Effector memory CD8-positive, alpha-beta T cell (primary cell): Measurements from ENCODE around the gene MTCH1.

Experiments used
- ATAC-seq: fragments of 150-1000 bp; cut with Tn5 transposase; replicated peaks from 2 replicates; pipeline ENCODE4 v1.10.0; 2021; ENCODE audit warnings: mild to moderate bottlenecking, moderate library complexity
- DNase-seq, 3 experiments: peaks; one replicate each; pipeline ENCODE4 v3.0.0; 2021
- H3K27ac Mint-ChIP-seq, 2 donors: one replicate each; pipeline ENCODE4 v1.8.0; 2022; ENCODE audit warnings: mild to moderate bottlenecking in 2 of 2, mixed read lengths in 2 of 2, moderate library complexity in 2 of 2
- H3K27me3 Mint-ChIP-seq, 2 donors: one replicate each; pipeline ENCODE4 v1.8.0; 2022; ENCODE audit warnings: mixed read lengths in 2 of 2
- H3K36me3 Mint-ChIP-seq: one replicate; pipeline ENCODE4 v1.8.0; 2022; ENCODE audit warnings: mild to moderate bottlenecking, moderate library complexity, mixed read lengths; ENCODE audit not compliant: insufficient read depth
- H3K4me1 Mint-ChIP-seq, 2 donors: one replicate each; pipeline ENCODE4 v1.8.0; 2022; ENCODE audit warnings: low read depth in 2 of 2, mixed read lengths in 2 of 2
- H3K4me3 Mint-ChIP-seq, 2 donors: one replicate each; pipeline ENCODE4 v1.8.0; 2022; ENCODE audit warnings: mild to moderate bottlenecking in 2 of 2, mixed read lengths in 2 of 2, moderate library complexity in 2 of 2
- H3K9me3 Mint-ChIP-seq, 2 donors: one replicate each; pipeline ENCODE4 v1.8.0; 2022; ENCODE audit warnings: mixed read lengths in 2 of 2

The MTCH1 gene

DNA sequence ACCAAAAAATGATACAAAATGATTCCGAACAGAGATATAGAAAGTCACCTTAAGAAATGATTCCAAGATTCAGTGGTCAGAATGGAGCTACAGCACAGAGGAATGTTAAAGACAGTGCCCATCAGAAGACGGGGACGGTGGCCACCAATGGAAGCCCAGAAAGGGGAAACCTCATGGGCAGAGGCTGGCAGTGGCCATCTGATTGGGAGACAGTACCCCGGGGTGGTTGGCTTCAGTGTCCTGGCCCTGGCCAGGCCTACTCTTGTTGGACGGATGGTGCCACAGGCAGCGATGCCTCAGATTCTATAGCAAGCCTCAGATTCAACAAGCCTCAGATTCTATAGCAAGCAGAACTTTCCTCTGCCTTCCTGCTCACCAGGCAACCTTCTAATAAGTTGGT lies 48.1 kb downstream of the MTCH1 start:
- Mint-ChIP-seq H3K36me3 (peaks cover 2% of the 10 kb centered on the region), H3K9me3 (no peaks in the 10 kb centered on the region), H3K4me1 (no peaks in the 10 kb centered on the region), H3K27me3 (peaks cover 23 to 27% of the 10 kb centered on the region in 2 donors), H3K4me3 (no peak overlapping the region), H3K27ac (no peak overlapping the region)
- ATAC-seq (no peak), DNase-seq (no peak)

GRCh38 chr6:36936824-36937223 lies 49.2 kb downstream of the MTCH1 start:
- H3K4me3 Mint-ChIP-seq: no peak overlapping the region
- no peak for DNase-seq
- peaks cover 23 to 27% of the 10 kb centered on the region in 2 donors for H3K27me3 Mint-ChIP-seq
- no peaks in the 10 kb centered on the region for H3K4me1 Mint-ChIP-seq
- H3K9me3 Mint-ChIP-seq: no peaks in the 10 kb centered on the region
- no peak overlapping the region for H3K27ac Mint-ChIP-seq
- no peak for ATAC-seq
- peaks cover 2% of the 10 kb centered on the region for H3K36me3 Mint-ChIP-seq

- ATAC-seq (no peak), DNase-seq (no peak)
- Mint-ChIP-seq H3K27me3 (peaks cover 18 to 19% of the 10 kb centered on the region in 2 donors), H3K4me1 (no peaks in the 10 kb centered on the region), H3K9me3 (no peaks in the 10 kb centered on the region), H3K36me3 (peaks cover 2% of the 10 kb centered on the region), H3K4me3 (no peak overlapping the region), H3K27ac (no peak overlapping the region)
These were observed 51.1 kb downstream of the MTCH1 start for GRCh38 chr6:36934901-36935300.

- ATAC-seq (no peak), DNase-seq (no peak)
- no peak overlapping the region for H3K27ac Mint-ChIP-seq
- H3K4me3 Mint-ChIP-seq: no peak overlapping the region
- no peaks in the 10 kb centered on the region for H3K9me3 Mint-ChIP-seq
- H3K4me1 Mint-ChIP-seq: no peaks in the 10 kb centered on the region
- H3K36me3 Mint-ChIP-seq: peaks cover 5% of the 10 kb centered on the region
- H3K27me3 Mint-ChIP-seq: peaks cover 7 to 11% of the 10 kb centered on the region in 2 donors
These were observed 52.5 kb downstream of the MTCH1 start for GRCh38 chr6:36933519-36933918.

DNA sequence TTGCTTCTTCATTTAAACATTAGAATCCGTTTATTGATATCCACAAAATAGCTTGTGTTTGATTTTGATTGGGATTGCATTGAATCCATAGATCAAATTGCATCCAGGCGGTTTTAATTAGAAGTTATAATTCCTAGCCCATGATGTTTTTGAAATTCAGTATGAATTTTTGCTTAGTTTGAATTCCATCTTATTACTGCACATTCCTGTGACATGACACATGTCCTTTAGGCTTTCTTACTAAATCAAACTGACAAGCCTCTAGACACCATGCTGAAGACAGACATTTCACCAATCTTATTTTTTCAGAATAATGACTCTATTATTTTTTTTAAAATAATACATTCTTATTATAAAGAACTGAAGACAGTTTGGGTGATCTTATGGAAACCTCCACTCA lies 52.9 kb downstream of the MTCH1 start:
- Mint-ChIP-seq H3K36me3 (peaks cover 8% of the 10 kb centered on the region), H3K9me3 (no peaks in the 10 kb centered on the region), H3K4me1 (no peaks in the 10 kb centered on the region), H3K4me3 (no peak overlapping the region), H3K27ac (no peak overlapping the region), H3K27me3 (peaks cover 7 to 11% of the 10 kb centered on the region in 2 donors)
- no peak for ATAC-seq
- DNase-seq: no peak

DNA sequence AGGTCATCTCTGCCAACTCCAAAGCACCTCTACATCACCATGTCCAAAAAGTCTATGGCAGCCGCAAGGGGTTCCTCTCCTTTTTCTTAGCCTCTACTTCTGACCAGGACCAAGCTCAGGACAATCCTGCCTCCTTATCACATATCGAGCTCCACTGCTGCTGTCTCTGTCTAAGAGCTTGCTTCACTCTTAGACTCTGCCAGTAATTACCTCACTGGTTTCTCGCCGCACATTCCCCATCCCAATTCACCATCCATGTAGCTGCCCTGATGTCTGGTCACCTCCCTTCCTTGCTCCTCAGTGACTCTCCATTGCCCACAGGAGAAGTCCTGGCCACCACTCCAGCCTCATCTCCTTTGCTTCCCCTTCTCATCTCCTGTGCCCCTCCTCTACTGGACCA lies 55.5 kb downstream of the MTCH1 start:
- Mint-ChIP-seq H3K4me3 (no peak overlapping the region), H3K36me3 (peaks cover 12% of the 10 kb centered on the region), H3K27me3 (no peaks in the 10 kb centered on the region), H3K4me1 (no peaks in the 10 kb centered on the region), H3K27ac (peak overlapping the region in 1 of 2 donors; percentile 18), H3K9me3 (no peaks in the 10 kb centered on the region)
- ATAC-seq: no peak
- no peak for DNase-seq

DNA sequence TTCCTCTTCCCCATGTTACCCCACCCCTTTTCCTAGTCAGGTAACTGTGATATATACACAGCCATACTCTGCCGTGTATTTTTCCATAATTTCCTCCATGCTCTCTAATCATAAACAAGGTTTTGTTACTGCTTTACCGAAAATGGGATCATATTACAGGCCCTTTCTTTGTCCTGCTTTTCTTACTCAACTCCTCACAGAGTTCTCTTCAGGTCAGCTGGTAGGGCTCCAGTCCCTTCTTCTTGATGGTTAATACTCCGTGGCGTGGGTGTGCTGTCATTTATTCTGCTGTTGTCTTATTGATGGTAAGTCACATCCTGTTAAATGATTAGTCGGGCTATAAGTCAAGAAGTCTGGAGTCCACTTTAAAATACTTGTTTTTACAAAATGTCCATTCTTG lies 56.4 kb downstream of the MTCH1 start:
- Mint-ChIP-seq H3K9me3 (no peaks in the 10 kb centered on the region), H3K27me3 (no peaks in the 10 kb centered on the region), H3K4me1 (no peaks in the 10 kb centered on the region), H3K36me3 (peaks cover 12% of the 10 kb centered on the region), H3K4me3 (no peak overlapping the region), H3K27ac (no peak overlapping the region)
- DNase-seq (no peak), ATAC-seq (no peak)

- DNase-seq: no peak
- Mint-ChIP-seq H3K9me3 (no peaks in the 10 kb centered on the region), H3K4me3 (no peak overlapping the region), H3K36me3 (peaks cover 12% of the 10 kb centered on the region), H3K27ac (peak overlapping the region in 1 of 2 donors; percentile 5), H3K4me1 (no peaks in the 10 kb centered on the region), H3K27me3 (no peaks in the 10 kb centered on the region)
- ATAC-seq: no peak
These were observed 56.8 kb downstream of the MTCH1 start for GRCh38 chr6:36929152-36929551.

- Mint-ChIP-seq H3K4me3 (no peak overlapping the region), H3K27me3 (no peaks in the 10 kb centered on the region), H3K36me3 (peaks cover 12% of the 10 kb centered on the region)
These were observed 57.5 kb downstream of the MTCH1 start for GRCh38 chr6:36928547-36928918.

DNA sequence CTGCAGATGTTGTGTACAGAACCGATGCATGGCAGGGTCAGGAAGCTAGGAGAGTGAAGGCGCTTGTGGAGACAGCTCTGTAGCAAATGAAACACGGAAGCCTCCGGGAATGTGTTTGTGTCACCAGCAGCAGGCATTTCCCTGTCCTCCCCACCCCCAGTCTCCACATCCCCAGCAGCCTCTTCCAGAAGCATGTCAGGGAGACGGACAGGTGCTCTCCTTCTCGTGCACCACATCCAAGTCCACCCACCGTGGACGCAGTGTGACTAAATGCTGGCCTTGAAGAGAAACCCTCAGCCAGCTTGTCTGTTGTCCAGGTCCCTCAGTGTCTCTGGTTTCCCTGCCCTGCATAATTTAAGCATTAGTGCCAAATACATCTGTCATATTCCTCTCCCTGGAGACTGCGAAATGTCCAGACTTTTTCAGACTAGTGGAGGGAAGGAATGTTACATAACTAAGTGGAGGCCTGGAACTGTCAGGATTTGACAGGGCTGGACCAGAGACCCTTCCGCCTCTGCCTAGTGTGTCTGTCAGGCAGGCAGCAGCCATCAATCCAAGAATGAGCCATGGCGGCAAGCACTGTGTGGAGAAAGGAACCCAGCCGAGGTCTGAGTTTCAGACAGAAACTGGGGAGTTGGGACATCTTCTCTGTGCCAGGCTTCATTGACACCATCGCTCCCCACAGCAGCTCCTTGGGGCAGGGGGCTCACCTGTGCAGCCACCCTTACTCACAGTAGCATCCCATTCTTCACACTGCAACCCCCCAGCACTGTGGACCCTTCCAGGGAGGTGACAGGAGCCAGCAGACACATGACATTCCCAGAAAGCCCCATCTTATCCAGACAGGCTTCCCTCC lies 58.1 kb downstream of the MTCH1 start:
- peak overlapping the region; percentile 5 to 73 for H3K27ac Mint-ChIP-seq
- peaks cover 12% of the 10 kb centered on the region for H3K36me3 Mint-ChIP-seq
- DNase-seq: no peak
- ATAC-seq: no peak
- H3K9me3 Mint-ChIP-seq: no peaks in the 10 kb centered on the region
- H3K4me3 Mint-ChIP-seq: no peak overlapping the region
- no peaks in the 10 kb centered on the region for H3K27me3 Mint-ChIP-seq
- no peaks in the 10 kb centered on the region for H3K4me1 Mint-ChIP-seq

More at GRCh38 chr6:36928547-36928918, 57.5 kb downstream of the MTCH1 start:
- Mint-ChIP-seq H3K27ac (peak overlapping the region in 1 of 2 donors; percentile 5), H3K4me1 (no peaks in the 10 kb centered on the region), H3K9me3 (no peaks in the 10 kb centered on the region)
- ATAC-seq (no peak), DNase-seq (no peak)

DNA sequence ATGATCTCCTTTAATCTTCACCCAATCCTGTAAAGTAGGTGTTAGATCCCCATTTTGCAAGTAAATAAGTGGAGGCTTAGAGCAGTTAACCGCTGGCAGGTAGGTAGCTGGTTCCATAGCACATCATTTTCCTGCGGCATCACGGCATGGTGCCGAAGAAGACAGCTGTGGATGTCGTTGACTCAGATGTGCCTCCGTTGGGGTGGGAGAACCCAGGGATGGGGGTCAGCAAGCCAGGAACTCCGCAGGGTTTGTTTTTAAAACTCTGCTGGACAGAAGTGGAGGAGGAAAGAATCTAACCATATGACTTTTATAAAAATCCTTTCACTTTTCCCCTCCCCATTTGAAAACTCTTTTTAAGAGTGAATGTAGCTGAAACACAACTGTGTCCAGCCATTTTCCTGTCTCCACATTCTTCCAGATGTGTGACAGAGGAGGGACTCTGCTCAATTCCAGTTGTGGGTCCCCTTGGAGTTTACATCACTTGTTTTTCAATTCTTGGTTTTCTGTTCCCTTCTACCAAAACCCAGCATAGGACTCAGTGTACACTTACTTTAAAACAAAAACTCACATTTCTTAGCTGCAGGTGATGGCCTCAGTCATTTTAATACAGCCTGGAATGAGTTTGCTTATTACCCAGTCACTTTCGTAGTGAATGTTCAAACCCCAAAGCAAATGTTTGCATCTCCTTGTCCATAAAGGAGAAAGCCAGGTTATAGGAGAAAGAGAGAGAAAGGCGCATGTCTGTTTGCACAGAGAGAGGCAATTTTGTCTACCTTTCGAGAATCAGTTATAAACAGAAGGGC lies 59.1 kb downstream of the MTCH1 start:
- Mint-ChIP-seq H3K4me1 (no peaks in the 10 kb centered on the region), H3K36me3 (peaks cover 12% of the 10 kb centered on the region), H3K27ac (peak overlapping the region in 1 of 2 donors; percentile 73), H3K9me3 (no peaks in the 10 kb centered on the region), H3K4me3 (no peak overlapping the region), H3K27me3 (no peaks in the 10 kb centered on the region)
- ATAC-seq: no peak
- DNase-seq: no peak

DNA sequence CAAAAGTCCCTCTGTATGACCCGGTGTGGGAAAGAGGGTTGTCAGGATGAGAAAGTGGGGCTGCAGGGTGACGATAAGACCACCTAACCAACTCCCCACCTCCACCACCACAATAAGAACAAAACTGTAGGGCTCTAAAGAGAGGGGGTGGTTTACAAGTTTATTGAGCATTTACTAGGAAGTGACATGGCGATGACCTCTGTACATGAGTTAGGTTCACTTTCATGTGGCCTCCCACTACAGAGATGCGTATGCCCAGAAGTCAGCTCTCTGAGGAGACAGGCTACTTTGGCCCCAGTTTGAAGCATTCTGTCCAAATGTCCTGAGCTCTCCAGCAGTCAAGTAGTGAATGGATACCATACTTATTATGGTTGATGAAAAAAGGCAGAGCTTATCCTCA lies 60.2 kb downstream of the MTCH1 start:
- Mint-ChIP-seq H3K4me3 (no peak overlapping the region), H3K4me1 (no peaks in the 10 kb centered on the region), H3K27me3 (no peaks in the 10 kb centered on the region), H3K9me3 (no peaks in the 10 kb centered on the region), H3K36me3 (peaks cover 12% of the 10 kb centered on the region), H3K27ac (peak overlapping the region; percentile 17 to 49)
- no peak for DNase-seq
- no peak for ATAC-seq

DNA sequence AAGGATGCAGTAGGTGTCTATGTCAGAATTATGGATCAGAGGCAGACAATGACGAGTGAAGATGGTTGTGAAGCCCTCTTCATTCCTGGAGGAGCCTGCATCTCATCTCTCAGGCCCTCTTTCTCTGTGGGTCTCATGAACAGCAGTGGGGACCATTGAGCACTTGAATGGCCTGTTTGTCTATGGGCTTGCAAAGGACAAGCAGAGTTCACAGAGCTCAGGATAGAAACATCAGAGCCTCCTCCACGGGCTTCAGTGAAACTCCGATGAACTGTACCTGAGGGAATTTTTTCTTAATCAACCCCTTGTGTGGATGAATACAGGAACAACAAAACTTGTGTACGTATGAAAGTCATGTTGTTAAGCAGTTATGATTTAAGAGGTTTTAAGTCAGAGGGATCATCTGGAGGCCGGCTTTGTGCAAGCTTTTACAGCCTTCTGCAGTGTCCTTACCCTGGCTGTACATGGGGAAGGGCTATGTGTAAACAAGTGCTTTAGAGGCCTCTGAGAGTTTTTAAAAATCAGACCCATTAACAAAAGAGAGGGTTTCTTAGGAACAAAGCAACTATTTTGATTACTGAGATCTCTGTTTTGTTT lies 61.1 kb downstream of the MTCH1 start:
- no peak overlapping the region for H3K4me3 Mint-ChIP-seq
- H3K4me1 Mint-ChIP-seq: no peaks in the 10 kb centered on the region
- no peak for ATAC-seq
- no peaks in the 10 kb centered on the region for H3K27me3 Mint-ChIP-seq
- DNase-seq: no peak
- no peaks in the 10 kb centered on the region for H3K9me3 Mint-ChIP-seq
- H3K36me3 Mint-ChIP-seq: peaks cover 15% of the 10 kb centered on the region
- H3K27ac Mint-ChIP-seq: peak overlapping the region; percentile 55 to 80
